RWPE2 (cell line): ENCODE data around the gene AFM.
A peak's percentile ranks its signal among the peaks of the same experiment; 100 is the strongest.

Experiments
- ATAC-seq: fragments of 200-7000 bp; cut with Tn5 transposase; 3 replicates; pipeline ENCODE4 v1.9.1; 2021; ENCODE audit warnings: low read depth
- DNase-seq: peaks from one replicate; pipeline ENCODE4 v3.0.0-alpha.2; 2020; ENCODE audit warnings: low spot score
- H3K27ac ChIP-seq: fragments of 450-650 bp; 2 replicates; pipeline ENCODE4 v1.5.1; 2017; ENCODE audit warnings: mild to moderate bottlenecking; ENCODE audit not compliant: poor library complexity, severe bottlenecking
- H3K27me3 ChIP-seq: fragments of 250-450 bp; sonication (Bioruptor Pico); 2 replicates; pipeline ENCODE4 v1.5.1; 2021; ENCODE audit warnings: mild to moderate bottlenecking, moderate library complexity; ENCODE audit not compliant: insufficient read depth, poor library complexity, severe bottlenecking
- H3K36me3 ChIP-seq: fragments of 250-450 bp; sonication (Bioruptor Pico); 2 replicates; pipeline ENCODE4 v1.5.1; 2020; ENCODE audit warnings: low read depth, mild to moderate bottlenecking, moderate library complexity
- H3K4me1 ChIP-seq: fragments of 250-450 bp; sonication (Bioruptor Pico); 2 replicates; pipeline ENCODE4 v1.5.1; 2021; ENCODE audit warnings: mild to moderate bottlenecking, moderate library complexity; ENCODE audit not compliant: insufficient read depth, poor library complexity, severe bottlenecking
- H3K4me3 ChIP-seq: fragments of 250-450 bp; sonication (Bioruptor Pico); 2 replicates; pipeline ENCODE4 v1.5.1; 2021; ENCODE audit warnings: mild to moderate bottlenecking, moderate library complexity; ENCODE audit not compliant: severe bottlenecking
- H3K9me3 ChIP-seq: fragments of 250-450 bp; sonication (Bioruptor Pico); 2 replicates; pipeline ENCODE4 v1.5.1; 2021; ENCODE audit warnings: mild to moderate bottlenecking, moderate library complexity; ENCODE audit not compliant: severe bottlenecking
- CTCF ChIP-seq: fragments of 450-650 bp; IDR thresholded peaks from one replicate; pipeline ENCODE4 v1.5.1; 2017; ENCODE audit warnings: mild to moderate bottlenecking, moderate library complexity; ENCODE audit not compliant: poor library complexity, severe bottlenecking

Gene AFM

DNA sequence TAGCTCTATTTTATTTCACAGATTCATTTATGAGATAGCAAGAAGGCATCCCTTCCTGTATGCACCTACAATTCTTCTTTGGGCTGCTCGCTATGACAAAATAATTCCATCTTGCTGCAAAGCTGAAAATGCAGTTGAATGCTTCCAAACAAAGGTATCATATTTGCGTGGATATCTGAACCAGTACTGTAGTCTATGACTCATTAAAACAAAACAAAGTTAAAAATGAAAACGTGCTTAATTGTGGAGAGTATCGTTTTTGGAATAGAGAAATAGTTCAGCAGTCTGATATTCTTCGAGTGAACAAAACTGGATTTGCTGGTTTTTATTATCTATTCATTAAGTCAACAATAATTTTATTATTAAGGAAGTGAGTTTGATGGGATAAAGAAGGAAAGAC is 39.3 kb upstream of the AFM start:
- Histone ChIP-seq H3K36me3 (no peaks in the 10 kb centered on the region), H3K4me1 (no peaks in the 10 kb centered on the region), H3K27me3 (peaks cover under 1% of the 10 kb centered on the region), H3K4me3 (no peak overlapping the region), H3K27ac (no peak overlapping the region), H3K9me3 (no peaks in the 10 kb centered on the region)
- DNase-seq, result no peak
- 0 out of 3 replicates have a peak, but pooled peaks have one; percentile 23 for ATAC-seq
- no peak for TF ChIP-seq CTCF

- Histone ChIP-seq H3K9me3 (no peaks in the 10 kb centered on the region), H3K27ac (no peak overlapping the region), H3K36me3 (no peaks in the 10 kb centered on the region), H3K27me3 (peaks cover 4% of the 10 kb centered on the region), H3K4me1 (no peaks in the 10 kb centered on the region), H3K4me3 (no peak overlapping the region)
- TF ChIP-seq CTCF, result no peak
- DNase-seq, result no peak
- no peak for ATAC-seq
Observed at GRCh38 chr4:73443224-73443623, 38.3 kb upstream of the AFM start.

- H3K27ac ChIP-seq, result no peak overlapping the region
- H3K4me1 ChIP-seq, result peaks cover 6% of the 10 kb centered on the region
- H3K27me3 ChIP-seq, result peaks cover 4% of the 10 kb centered on the region
- no peak for DNase-seq
- no peaks in the 10 kb centered on the region for H3K36me3 ChIP-seq
- no peaks in the 10 kb centered on the region for H3K9me3 ChIP-seq
- no peak overlapping the region for H3K4me3 ChIP-seq
- no peak for TF ChIP-seq CTCF
- ATAC-seq, result no peak
Observed at GRCh38 chr4:73445383-73446335, 35.9 kb upstream of the AFM start.

GRCh38 chr4:73446336-73446938 is 35.1 kb upstream of the AFM start:
- DNase-seq (no peak), ATAC-seq (peak; percentile 80)
- no peaks in the 10 kb centered on the region for H3K36me3 ChIP-seq
- peaks cover 10% of the 10 kb centered on the region for H3K4me1 ChIP-seq
- peak; percentile 87 for TF ChIP-seq CTCF
- H3K9me3 ChIP-seq, result no peaks in the 10 kb centered on the region
- peaks cover 4% of the 10 kb centered on the region for H3K27me3 ChIP-seq
- H3K27ac ChIP-seq, result no peak overlapping the region
- no peak overlapping the region for H3K4me3 ChIP-seq
